HepG2 (cell line): ENCODE data around the gene TRA2B. TPM values are rescaled to one million over a fixed set of nuclear protein-coding genes. Genes with fewer than 3 reads are reported as not detected.

Source experiments
- AKNA ChIP-seq: sonication (generic); formaldehyde crosslinking; IDR thresholded peaks from 2 replicates; pipeline ENCODE4 v1.4.0; 2020; ENCODE audit warnings: missing genetic modification reagents, borderline replicate concordance
- ATRX ChIP-seq: sonication (generic); formaldehyde crosslinking; IDR thresholded peaks from 2 replicates; pipeline ENCODE4 v1.4.0; 2020; ENCODE audit warnings: missing genetic modification reagents, borderline replicate concordance
- BCL6 ChIP-seq: IDR thresholded peaks from 2 replicates; pipeline ENCODE4 v1.6.1; 2016; ENCODE audit warnings: missing genetic modification reagents, missing compliant biosample characterization
- CENPX ChIP-seq: sonication (generic); formaldehyde crosslinking; IDR thresholded peaks from 2 replicates; pipeline ENCODE4 v1.9.0; 2021; ENCODE audit warnings: mild to moderate bottlenecking, missing genetic modification reagents, moderate library complexity
- CREB3 ChIP-seq: sonication (generic); formaldehyde crosslinking; IDR thresholded peaks from 2 replicates; pipeline ENCODE4 v1.5.0; 2020; ENCODE audit warnings: missing genetic modification reagents
- ELF4 ChIP-seq: sonication (generic); formaldehyde crosslinking; IDR thresholded peaks from 2 replicates; pipeline ENCODE4 v1.5.0; 2020; ENCODE audit warnings: missing genetic modification reagents, mild to moderate bottlenecking, moderate library complexity, borderline replicate concordance
- FOXK2 ChIP-seq: fragments of 450-650 bp; IDR thresholded peaks from 2 replicates; pipeline ENCODE4 v1.6.1; 2016
- FOXO4 ChIP-seq: sonication (generic); formaldehyde crosslinking; conservative IDR thresholded peaks from 2 replicates; pipeline ENCODE4 v1.8.1; 2023; ENCODE audit warnings: missing genetic modification reagents
- GATAD2A ChIP-seq: IDR thresholded peaks from 2 replicates; pipeline ENCODE4 v1.6.1; 2016
- GTF2F1 ChIP-seq: fragments of 150-350 bp; IDR thresholded peaks from 2 replicates; pipeline ENCODE4 v1.6.1; 2014; ENCODE audit warnings: low read length
- GZF1 ChIP-seq: sonication (generic); formaldehyde crosslinking; IDR thresholded peaks from 2 replicates; pipeline ENCODE4 v1.5.1; 2020; ENCODE audit warnings: mild to moderate bottlenecking, missing genetic modification reagents
- KDM5B ChIP-seq: sonication (generic); formaldehyde crosslinking; IDR thresholded peaks from 2 replicates; pipeline ENCODE4 v1.4.0; 2020; ENCODE audit warnings: missing genetic modification reagents, mild to moderate bottlenecking, borderline replicate concordance
- MXD1 ChIP-seq: sonication (generic); formaldehyde crosslinking; IDR thresholded peaks from 2 replicates; pipeline ENCODE4 v1.4.0; 2020; ENCODE audit warnings: mild to moderate bottlenecking, missing genetic modification reagents
- MXD3 ChIP-seq: IDR thresholded peaks from 2 replicates; pipeline ENCODE4 v1.6.1; 2016; ENCODE audit warnings: mild to moderate bottlenecking, missing biosample characterization, missing genetic modification reagents
- PITX1 ChIP-seq: sonication (generic); formaldehyde crosslinking; IDR thresholded peaks from 2 replicates; pipeline ENCODE4 v1.5.1; 2020; ENCODE audit warnings: mild to moderate bottlenecking, missing genetic modification reagents
- POLR2A ChIP-seq, 2 experiments: IDR thresholded peaks; 2 replicates each; pipeline ENCODE4 v1.6.1; 2011; ENCODE audit warnings: low read depth in 2 of 2, low read length in 2 of 2, mild to moderate bottlenecking in 1 of 2, moderate library complexity in 1 of 2; ENCODE audit not compliant: insufficient read depth in 1 of 2
- SAFB2 ChIP-seq: sonication (generic); formaldehyde crosslinking; IDR thresholded peaks from 2 replicates; pipeline ENCODE4 v1.5.1; 2020; ENCODE audit warnings: missing genetic modification reagents, low read depth, mild to moderate bottlenecking, borderline replicate concordance
- SMARCC2 ChIP-seq: fragments of 450-650 bp; IDR thresholded peaks from 2 replicates; pipeline ENCODE4 v1.6.1; 2017; ENCODE audit warnings: antibody characterized with exemption, mild to moderate bottlenecking
- ZNF343 ChIP-seq: sonication (generic); formaldehyde crosslinking; IDR thresholded peaks from 2 replicates; pipeline ENCODE4 v1.4.0; 2020; ENCODE audit warnings: mild to moderate bottlenecking, missing genetic modification reagents
- ZNF510 ChIP-seq: sonication (generic); formaldehyde crosslinking; IDR thresholded peaks from 2 replicates; pipeline ENCODE4 v1.4.0; 2020; ENCODE audit warnings: low read depth, mild to moderate bottlenecking, missing genetic modification reagents
- ZNF614 ChIP-seq: IDR thresholded peaks from 2 replicates; pipeline ENCODE4 v1.6.1; 2018; ENCODE audit warnings: missing biosample characterization, missing genetic modification reagents, inconsistent platforms, borderline replicate concordance
- polyA plus RNA-seq, 8 experiments: library from polyadenylated mRNA; depleted of rRNA in 3 of 8; stranded (reverse) in 7 of 8; unstranded in 1 of 8; fragments of >200 nt; fragmentation: Illumina TruSeq in 4 of 8; extraction: Trizol in 4 of 8; gene quantifications; 2 replicates each; pipeline versions ENCODE4 v1.2.1 to v1.2.3, GENCODE V29; 2011 to 2016; ENCODE audit warnings: low read depth in 4 of 8, missing spikeins in 1 of 8, mixed read lengths in 1 of 8; ENCODE audit not compliant: insufficient read depth in 1 of 8
- total RNA-seq, 5 experiments: library from RNA; depleted of rRNA; stranded (reverse); fragments of >200 nt; fragmentation: Illumina TruSeq; extraction: Trizol; gene quantifications; 2 replicates each; pipeline ENCODE4 v1.2.3, GENCODE V29; 2016; ENCODE audit warnings: low read depth in 1 of 5

Gene TRA2B
- total and polyA plus RNA-seq, 2 of the 13 experiments (the other 11 are each of a cell fraction or from before 2014, with no cell fraction given) = 105 to 241 TPM

GRCh38 chr3:185937689-185938374 lies at the start of gene TRA2B (continued):
- TF ChIP-seq GTF2F1 (peak; percentile 28; the same call in 1 of the 2 replicates), PITX1 (CRISPR knock-in tag) (no peak), MXD3 (CRISPR knock-in tag) (peak; percentile 81; the same call in 1 of the 2 replicates), SMARCC2 (no peak), ZNF510 (CRISPR knock-in tag) (peak; percentile 85; the same call in 1 of the 2 replicates), GZF1 (CRISPR knock-in tag) (no peak; the same call in 1 of the 2 replicates), AKNA (0 out of 2 replicates have a peak, but pooled peaks have one; percentile 34), FOXK2 (no peak), ZNF343 (peak; percentile 81; the same call in 1 of the 2 replicates), POLR2A (IDR thresholded peaks at IDR 0.05; ENCODE audit: insufficient read depth in 1 of 2, low read depth in 2 of 2, low read length in 2 of 2) (peak; percentile 99 to 100), SAFB2 (peak; percentile 54; the same call in 1 of the 2 replicates), ATRX (no peak), CREB3 (peak; percentile 93), ELF4 (CRISPR knock-in tag) (peak; percentile 28; the same call in 1 of the 2 replicates), CENPX (CRISPR knock-in tag) (no peak), MXD1 (CRISPR knock-in tag) (peak; percentile 71; the same call in 1 of the 2 replicates), KDM5B (CRISPR knock-in tag) (peak; percentile 84; the same call in 1 of the 2 replicates), FOXO4 (CRISPR knock-in tag) (peak; percentile 98), BCL6 (peak; percentile 27), GATAD2A (CRISPR knock-in tag) (peak; percentile 92), ZNF614 (CRISPR knock-in tag) (no peak; the same call in 1 of the 2 replicates)
